Natural killer cell (primary cell): ENCODE measurements around the gene RNPEP. TPM values are rescaled to one million over a fixed set of nuclear protein-coding genes. Genes with fewer than 3 reads are reported as not detected.

ENCODE experiments used
- ATAC-seq, 3 donors: fragments of 150-1000 bp in 2 of 3; fragments of 200-7000 bp in 1 of 3; cut with Tn5 transposase; 1 replicate in 1 of 3; 2 replicates in 2 of 3; pipeline ENCODE4 v1.10.0; 2021; ENCODE audit warnings: mild to moderate bottlenecking in 2 of 3, moderate library complexity in 2 of 3
- DNase-seq, 2 donors: peaks; one replicate each; pipeline versions ENCODE4 v3.0.0 to v3.0.0-alpha.2; 2013 to 2021; ENCODE audit warnings: mixed read lengths in 1 of 2
- H3K27ac ChIP-seq: one replicate; pipeline ENCODE4 v1.5.1; 2013; ENCODE audit warnings: mild to moderate bottlenecking, low read length
- H3K27me3 ChIP-seq: one replicate; pipeline ENCODE4 v1.6.1; 2013; ENCODE audit warnings: low read length; ENCODE audit not compliant: control insufficient read depth, insufficient read depth
- H3K36me3 ChIP-seq: one replicate; pipeline ENCODE4 v1.6.1; 2013; ENCODE audit warnings: low read length; ENCODE audit not compliant: control insufficient read depth, insufficient read depth
- H3K4me1 ChIP-seq: one replicate; pipeline ENCODE4 v1.6.1; 2013; ENCODE audit warnings: low read length; ENCODE audit not compliant: control insufficient read depth, insufficient read depth
- H3K4me3 ChIP-seq: one replicate; pipeline ENCODE4 v1.5.1; 2013; ENCODE audit warnings: low read length
- H3K9me3 ChIP-seq: one replicate; pipeline ENCODE4 v1.6.1; 2013; ENCODE audit warnings: low read length; ENCODE audit not compliant: control insufficient read depth, insufficient read depth
- H3K27ac Mint-ChIP-seq, 2 donors: one replicate each; pipeline ENCODE4 v1.8.0; 2022; ENCODE audit warnings: mild to moderate bottlenecking in 2 of 2, mixed read lengths in 2 of 2, moderate library complexity in 1 of 2
- H3K27me3 Mint-ChIP-seq, 2 donors: one replicate each; pipeline ENCODE4 v1.8.0; 2022; ENCODE audit warnings: low read depth in 2 of 2, mixed read lengths in 2 of 2
- H3K36me3 Mint-ChIP-seq: one replicate; pipeline ENCODE4 v1.8.0; 2022; ENCODE audit warnings: mixed read lengths
- H3K4me1 Mint-ChIP-seq, 2 donors: one replicate each; pipeline ENCODE4 v1.8.0; 2022; ENCODE audit warnings: mixed read lengths in 2 of 2
- H3K4me3 Mint-ChIP-seq: one replicate; pipeline ENCODE4 v1.8.0; 2022; ENCODE audit warnings: mild to moderate bottlenecking, moderate library complexity, mixed read lengths
- H3K9me3 Mint-ChIP-seq, 2 donors: one replicate each; pipeline ENCODE4 v1.8.0; 2022; ENCODE audit warnings: mixed read lengths in 2 of 2
- CTCF ChIP-seq: fragments of 200-600 bp; IDR thresholded peaks from one replicate; pipeline ENCODE4 v1.8.0; 2022; ENCODE audit warnings: antibody characterized with exemption
- WGBS: methylation state at CpG from one replicate; pipeline ENCODE4 v1.1.7; 2013; ENCODE audit warnings: missing lambda C conversion rate; ENCODE audit not compliant: insufficient coverage; 5-methylcytosine and 5-hydroxymethylcytosine counted together
- intact Hi-C: fragments of 100-400 bp; cut with micrococcal nuclease; formaldehyde crosslinking; loops from one replicate; pipeline ENCODE4 v1.14.2; 2022
- total RNA-seq, 4 donors: library from RNA; stranded (reverse); fragments of 120-200 nt in 1 of 4; gene quantifications; one replicate each; pipeline versions ENCODE4 v1.2.3 to v1.2.4, GENCODE V29; 2013 to 2022

Gene RNPEP
- total RNA-seq, 3 donors from 2014 or later (not counting 1 experiment from before 2014, with no cell fraction given) = 46.1 to 50.2 (median 47.9) TPM

GRCh38 chr1:201949491-201949890, 33.0 kb upstream of the RNPEP start:
- H3K9me3 Mint-ChIP-seq = no peaks in the 10 kb centered on the region
- H3K36me3 Mint-ChIP-seq = no peaks in the 10 kb centered on the region
- H3K27me3 ChIP-seq = peaks cover 18% of the 10 kb centered on the region
- no peak for TF ChIP-seq CTCF
- peaks cover 10% of the 10 kb centered on the region for H3K4me1 ChIP-seq
- H3K27ac Mint-ChIP-seq = no peak overlapping the region
- H3K36me3 ChIP-seq = no peaks in the 10 kb centered on the region
- H3K4me1 Mint-ChIP-seq = peaks cover 2 to 20% of the 10 kb centered on the region in 2 donors
- H3K4me3 ChIP-seq = no peak overlapping the region
- H3K9me3 ChIP-seq = no peaks in the 10 kb centered on the region
- no peak overlapping the region for H3K27ac ChIP-seq
- intact Hi-C loops = no loop called here
- DNase-seq (no peak), ATAC-seq (no peak)
- H3K27me3 Mint-ChIP-seq = peaks cover 33 to 46% of the 10 kb centered on the region in 2 donors
- H3K4me3 Mint-ChIP-seq = no peak overlapping the region

GRCh38 chr1:201954263-201955008, 28.0 kb upstream of the RNPEP start:
- H3K9me3 Mint-ChIP-seq = no peaks in the 10 kb centered on the region
- Histone ChIP-seq H3K4me3 (peak overlapping the region; percentile 96), H3K27me3 (no peaks in the 10 kb centered on the region), H3K36me3 (peaks cover 11% of the 10 kb centered on the region), H3K9me3 (no peaks in the 10 kb centered on the region), H3K27ac (peak overlapping the region; percentile 90), H3K4me1 (peaks cover 14% of the 10 kb centered on the region)
- H3K27me3 Mint-ChIP-seq = peaks cover 0 to 6% of the 10 kb centered on the region in 2 donors
- H3K36me3 Mint-ChIP-seq = no peaks in the 10 kb centered on the region
- ATAC-seq (no peak), DNase-seq (peak in 1 of 2 donors; percentile 14)
- WGBS = 56% methylated on average over 22 of the region's 24 CpGs
- H3K4me3 Mint-ChIP-seq = peak overlapping the region; percentile 85
- H3K27ac Mint-ChIP-seq = peak overlapping the region; percentile 89 to 93
- H3K4me1 Mint-ChIP-seq = peaks cover 14 to 22% of the 10 kb centered on the region in 2 donors
- TF ChIP-seq CTCF = no peak
- intact Hi-C loops = loop anchor here (5.0 to 10.0 kb wide), 3 partner anchors 127 to 860 kb away; partner anchors contain the start of genes IPO9, PCAT6, PPP1R12B and UBE2T

GRCh38 chr1:201955009-201955728, 27.3 kb upstream of the RNPEP start, which contains the start of gene TIMM17A:
Gene TIMM17A (plus strand): TSS chr1:201955503. CDS start chr1:201955527, 24 bp downstream.
- Histone ChIP-seq H3K4me3 (peak within 1 kb of the TSS; percentile 96), H3K9me3 (no peaks in the 10 kb centered on the region), H3K4me1 (peaks cover 14% of the 10 kb centered on the region), H3K27me3 (no peaks in the 10 kb centered on the region), H3K36me3 (peaks cover 14% of the 10 kb centered on the region), H3K27ac (peak within 1 kb of the TSS; percentile 90)
- TF ChIP-seq CTCF = no peak
- Mint-ChIP-seq H3K36me3 (no peaks in the 10 kb centered on the region), H3K27ac (peak within 1 kb of the TSS; percentile 89 to 93), H3K4me3 (peak within 1 kb of the TSS; percentile 85), H3K27me3 (peaks cover 0 to 3% of the 10 kb centered on the region in 2 donors), H3K4me1 (peaks cover 14 to 22% of the 10 kb centered on the region in 2 donors), H3K9me3 (no peaks in the 10 kb centered on the region)
- DNase-seq (peak; percentile 93 to 96), ATAC-seq (peak; percentile 97 to 99 (median 98))
- intact Hi-C loops = loop anchor here (5.0 to 10.0 kb wide), 3 partner anchors 128 to 860 kb away; partner anchors contain the start of genes IPO9, PCAT6, PPP1R12B and UBE2T
- WGBS = under 1% methylated on average over 43 of the region's 43 CpGs
